AG04450 (cell line): ENCODE results near the gene GLT1D1. TPM values are rescaled to one million over a fixed set of nuclear protein-coding genes. Genes with fewer than 3 reads are reported as not detected.
"Not testable (repeated sequence)": the region's sequence is repeated elsewhere in the genome, so short reads cannot be mapped to it uniquely, and the experiment has no call there.

Experiments
- CTCF ChIA-PET: fragments of 300-600, 350-600 bp; formaldehyde crosslinking; extraction: SDS; loops from one replicate; lab custom pipeline; 2022; ENCODE audit warnings: antibody characterized with exemption, inconsistent platforms; lab: Charles Lee
- POLR2A ChIA-PET: fragments of 350-600 bp; formaldehyde crosslinking; extraction: SDS; loops from one replicate; lab custom pipeline; 2021; ENCODE audit warnings: antibody characterized with exemption, inconsistent platforms; lab: Yijun Ruan, JAX
- DNase-seq: peaks from one replicate; pipeline ENCODE4 v3.0.0-alpha.2; 2011; ENCODE audit warnings: low read depth, low spot score
- H3K27ac ChIP-seq: one replicate; pipeline ENCODE4 v1.5.1; 2012; ENCODE audit warnings: low read depth, low read length, control low read depth
- H3K27me3 ChIP-seq: one replicate; pipeline ENCODE4 v1.6.0; 2012; ENCODE audit warnings: low read length; ENCODE audit not compliant: control insufficient read depth, insufficient read depth
- H3K4me3 ChIP-seq: 2 replicates; pipeline ENCODE4 v1.5.1; 2011; ENCODE audit warnings: mild to moderate bottlenecking, low read depth, low read length, control low read depth
- H3K9me3 ChIP-seq: 2 replicates; pipeline ENCODE4 v1.5.1; 2012; ENCODE audit warnings: low read length; ENCODE audit not compliant: control insufficient read depth, insufficient read depth
- polyA plus RNA-seq: library from polyadenylated mRNA; depleted of rRNA; stranded (reverse); fragments of >200 nt; gene quantifications from 2 replicates; pipeline ENCODE4 v1.2.3, GENCODE V29; 2011
- TF ChIP-seq, protein P1 (sequence below): IDR thresholded peaks from 2 replicates; pipeline ENCODE4 v1.5.1; 2011; ENCODE audit warnings: low read depth, low read length, control low read depth, inconsistent platforms

Gene GLT1D1
- polyA plus RNA-seq, 1 experiment, result not detected

DNA sequence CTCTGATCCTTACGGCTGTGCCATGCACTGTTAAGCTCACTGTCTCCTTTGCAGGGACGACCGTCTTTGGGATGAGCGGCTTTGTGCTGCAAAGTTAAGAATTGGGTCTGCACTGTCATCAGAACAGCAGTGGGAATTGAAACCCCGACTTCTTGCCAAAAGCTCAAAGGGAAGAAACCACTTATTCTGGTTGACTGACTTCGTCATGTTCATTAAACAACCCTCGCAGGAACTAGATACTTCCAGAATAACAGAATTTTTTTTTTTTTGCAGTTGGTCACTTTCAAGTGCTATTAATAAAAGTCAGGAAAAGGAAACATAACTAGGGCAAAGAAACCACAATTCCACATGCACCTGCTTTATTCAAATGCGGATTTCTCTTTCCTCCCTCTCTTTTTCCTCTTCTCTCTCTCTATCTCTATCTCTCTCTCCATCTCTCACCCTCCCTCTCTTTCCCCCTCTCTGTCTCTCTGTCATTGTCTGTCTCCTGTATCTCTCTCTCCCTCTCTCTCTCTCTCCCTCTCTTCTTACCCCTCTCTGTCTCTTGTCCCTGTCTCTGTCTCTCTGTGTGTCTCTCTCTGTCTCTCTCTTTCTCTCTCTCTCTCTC, 12.3 kb upstream of the GLT1D1 start:
- POLR2A ChIA-PET, result no interaction called here
- CTCF ChIA-PET, result no interaction called here

DNA sequence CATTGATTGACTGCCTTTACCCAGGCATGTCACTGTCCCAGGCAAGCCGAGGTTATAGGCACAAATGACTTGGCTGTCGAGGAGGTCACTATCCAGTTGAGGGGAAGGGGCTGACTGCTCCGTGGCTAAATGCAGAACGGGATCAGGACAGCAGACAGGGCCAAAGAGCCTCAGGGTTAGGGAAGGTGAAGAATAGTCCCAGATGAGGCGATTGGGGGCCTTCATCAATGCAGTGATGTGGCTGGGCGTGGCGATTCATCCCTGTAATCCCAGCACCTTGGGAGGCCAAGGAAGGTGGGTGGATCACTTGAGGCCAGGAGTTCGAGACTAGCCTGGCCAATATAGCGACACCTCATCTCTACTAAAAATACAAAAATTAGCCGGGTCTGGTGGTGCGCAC, 10.7 kb upstream of the GLT1D1 start:
- no peak for DNase-seq
- peaks cover 44% of the 10 kb centered on the region for H3K9me3 ChIP-seq
- H3K4me3 ChIP-seq, result no peak overlapping the region
- no peak overlapping the region for H3K27ac ChIP-seq
- ChIA-PET CTCF (no interaction called here), POLR2A (no interaction called here)
- no peaks in the 10 kb centered on the region for H3K27me3 ChIP-seq
- TF ChIP-seq, protein P1, sequence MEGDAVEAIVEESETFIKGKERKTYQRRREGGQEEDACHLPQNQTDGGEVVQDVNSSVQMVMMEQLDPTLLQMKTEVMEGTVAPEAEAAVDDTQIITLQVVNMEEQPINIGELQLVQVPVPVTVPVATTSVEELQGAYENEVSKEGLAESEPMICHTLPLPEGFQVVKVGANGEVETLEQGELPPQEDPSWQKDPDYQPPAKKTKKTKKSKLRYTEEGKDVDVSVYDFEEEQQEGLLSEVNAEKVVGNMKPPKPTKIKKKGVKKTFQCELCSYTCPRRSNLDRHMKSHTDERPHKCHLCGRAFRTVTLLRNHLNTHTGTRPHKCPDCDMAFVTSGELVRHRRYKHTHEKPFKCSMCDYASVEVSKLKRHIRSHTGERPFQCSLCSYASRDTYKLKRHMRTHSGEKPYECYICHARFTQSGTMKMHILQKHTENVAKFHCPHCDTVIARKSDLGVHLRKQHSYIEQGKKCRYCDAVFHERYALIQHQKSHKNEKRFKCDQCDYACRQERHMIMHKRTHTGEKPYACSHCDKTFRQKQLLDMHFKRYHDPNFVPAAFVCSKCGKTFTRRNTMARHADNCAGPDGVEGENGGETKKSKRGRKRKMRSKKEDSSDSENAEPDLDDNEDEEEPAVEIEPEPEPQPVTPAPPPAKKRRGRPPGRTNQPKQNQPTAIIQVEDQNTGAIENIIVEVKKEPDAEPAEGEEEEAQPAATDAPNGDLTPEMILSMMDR, result no peak

More for the DNA sequence above, 12.3 kb upstream of the GLT1D1 start:
- Histone ChIP-seq H3K27ac (no peak overlapping the region), H3K4me3 (no peak overlapping the region), H3K9me3 (peaks cover 32% of the 10 kb centered on the region), H3K27me3 (no peaks in the 10 kb centered on the region)
- DNase-seq, result no peak
- TF ChIP-seq, protein P1, result no peak

DNA sequence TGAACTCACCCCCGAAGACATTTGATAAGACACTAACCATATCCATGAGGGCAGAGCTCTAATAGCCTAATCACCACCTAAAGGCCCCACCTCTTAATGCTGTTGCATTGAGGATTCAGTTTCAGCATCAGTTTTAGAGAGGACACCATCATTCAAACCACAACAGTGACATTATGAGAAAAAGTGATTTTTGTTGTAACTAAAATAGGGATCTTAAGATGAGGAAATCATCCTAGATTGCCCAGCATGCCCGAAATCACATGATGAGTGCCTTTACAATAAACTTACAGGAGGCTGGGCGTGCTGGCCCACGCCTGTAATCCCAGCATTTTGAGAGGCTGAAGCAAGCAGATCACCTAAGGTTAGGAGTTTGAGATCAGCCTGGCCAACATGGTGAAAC, 9.7 kb upstream of the GLT1D1 start:
- peaks cover 52% of the 10 kb centered on the region for H3K9me3 ChIP-seq
- TF ChIP-seq, protein P1, result no peak
- no peaks in the 10 kb centered on the region for H3K27me3 ChIP-seq
- ChIA-PET CTCF (no interaction called here), POLR2A (no interaction called here)
- H3K27ac ChIP-seq, result no peak overlapping the region
- DNase-seq, result no peak
- no peak overlapping the region for H3K4me3 ChIP-seq

DNA sequence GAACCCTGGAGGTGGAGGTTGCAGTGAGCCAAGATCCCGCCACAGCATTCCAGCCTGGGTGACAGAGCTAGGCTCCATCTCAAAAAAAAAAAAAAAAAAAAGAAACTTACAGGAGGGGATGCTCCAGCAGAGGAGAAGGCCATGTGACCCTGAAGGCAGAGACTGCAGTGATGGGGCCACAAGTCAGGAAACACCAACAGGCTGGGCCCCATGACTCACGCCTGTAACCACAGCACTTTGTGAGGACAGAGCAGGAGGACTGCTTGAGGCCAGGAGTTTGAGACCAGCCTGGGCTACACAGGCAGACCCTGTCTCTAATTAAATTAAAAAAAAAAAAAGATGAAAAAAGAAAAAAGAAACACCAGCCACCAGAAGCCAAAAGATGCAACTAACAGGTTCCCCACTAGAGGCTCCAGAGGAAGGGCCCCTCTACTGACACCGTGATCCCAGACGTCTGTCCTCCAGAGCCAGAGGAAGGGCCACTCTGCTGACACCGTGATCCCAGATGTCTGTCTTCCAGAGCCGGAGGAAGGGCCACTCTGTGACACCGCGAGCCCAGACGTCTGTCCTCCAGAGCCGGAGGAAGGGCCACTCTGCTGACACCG, 9.1 kb upstream of the GLT1D1 start:
- ChIA-PET POLR2A (no interaction called here), CTCF (no interaction called here)
- TF ChIP-seq, protein P1, result no peak
- Histone ChIP-seq H3K9me3 (peaks cover 53% of the 10 kb centered on the region), H3K27me3 (no peaks in the 10 kb centered on the region), H3K27ac (no peak overlapping the region), H3K4me3 (no peak overlapping the region)
- DNase-seq, result no peak

DNA sequence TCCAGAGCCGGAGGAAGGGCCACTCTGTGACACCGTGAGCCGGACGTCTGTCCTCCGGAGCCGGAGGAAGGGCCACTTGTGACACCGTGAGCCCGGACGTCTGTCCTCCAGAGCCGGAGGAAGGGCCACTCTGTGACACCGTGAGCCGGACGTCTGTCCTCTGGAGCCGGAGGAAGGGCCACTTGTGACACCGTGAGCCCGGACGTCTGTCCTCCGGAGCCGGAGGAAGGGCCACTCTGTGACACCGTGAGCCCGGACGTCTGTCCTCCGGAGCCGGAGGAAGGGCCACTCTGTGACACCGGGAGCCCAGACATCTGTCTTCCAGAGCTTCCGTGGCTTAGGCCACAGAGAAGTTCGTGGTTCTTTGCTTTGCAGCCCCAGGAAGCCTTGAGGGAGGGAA, 6.6 kb upstream of the GLT1D1 start:
- H3K27me3 ChIP-seq, POLR2A ChIA-PET, DNase-seq, H3K27ac ChIP-seq, CTCF ChIA-PET, H3K4me3 ChIP-seq: not testable (repeated sequence)
- peaks cover 53% of the 10 kb centered on the region for H3K9me3 ChIP-seq
